K562 (cell line): ENCODE data around the gene SRGAP3. TPM values are rescaled to one million over a fixed set of nuclear protein-coding genes. Genes with fewer than 3 reads are reported as not detected.

Experiments used
- ATAC-seq: fragments of 200-7000 bp; cut with Tn5 transposase; 3 replicates; pipeline ENCODE4 v1.9.1; 2020; ENCODE audit warnings: moderate library complexity
- BruUV-seq: library from RNA; stranded (reverse); fragments of 400-500 nt; replicated peaks from 2 replicates; lab custom pipeline; 2021; lab: Mats Ljungman, UMichigan
- CTCF ChIA-PET: fragments of 300-600 bp; formaldehyde crosslinking; extraction: SDS; loops from one replicate; lab custom pipeline; 2021; ENCODE audit warnings: low intra/inter-chr PET ratio; lab: Yijun Ruan, JAX
- POLR2A ChIA-PET: fragments of 300-600, 350-650 bp; sonication (Branson Sonifier 250); formaldehyde crosslinking; extraction: SDS; loops from one replicate; lab custom pipeline; 2021; ENCODE audit warnings: antibody characterized with exemption, inconsistent platforms; lab: Yijun Ruan, JAX
- DNase-seq, 4 experiments: peaks; one replicate each; pipeline versions ENCODE4 v3.0.0 to v3.0.0-alpha.2; 2011 to 2018; ENCODE audit warnings: low spot score in 3 of 4, mixed read lengths in 3 of 4; ENCODE audit errors: extremely low read depth in 1 of 4
- FAIRE-seq: peaks from 2 replicates; lab custom pipeline; 2011; peaks lifted over from hg19 to GRCh38; lab: Jason Lieb, UNC
- H2AFZ ChIP-seq: 2 replicates; pipeline ENCODE4 v1.6.0; 2011; ENCODE audit warnings: low read depth, low read length, control low read depth, inconsistent platforms
- H3K27ac ChIP-seq: fragments of 200-600 bp; 3 replicates; pipeline ENCODE4 v1.8.0; 2011; ENCODE audit warnings: low read depth, mild to moderate bottlenecking, control low read depth, inconsistent platforms, low read length, moderate library complexity, mixed read lengths; ENCODE audit errors: extremely low read depth
- H3K27me3 ChIP-seq, 2 experiments: fragments of 300-600 bp in 1 of 2; 2 replicates in 1 of 2; 3 replicates in 1 of 2; pipeline versions ENCODE4 v1.6.0 to v1.8.0; 2011; ENCODE audit warnings: inconsistent platforms in 2 of 2, low read length in 2 of 2, mild to moderate bottlenecking in 1 of 2, mixed read lengths in 1 of 2, moderate library complexity in 1 of 2; ENCODE audit not compliant: control insufficient read depth in 2 of 2, insufficient read depth in 2 of 2
- H3K36me3 ChIP-seq: fragments of 300-600 bp; 3 replicates; pipeline ENCODE4 v1.8.0; 2011; ENCODE audit warnings: mild to moderate bottlenecking, low read length, inconsistent platforms; ENCODE audit not compliant: control insufficient read depth, insufficient read depth
- H3K4me1 ChIP-seq, 2 experiments: fragments of 200-600 bp in 1 of 2; replicated peaks in 1 of 2; 2 replicates in 1 of 2; 3 replicates in 1 of 2; pipeline versions ENCODE4 v1.5.1 to v1.8.0; 2011; ENCODE audit warnings: inconsistent platforms in 2 of 2, low read length in 2 of 2, mild to moderate bottlenecking in 1 of 2, mixed read lengths in 1 of 2, moderate library complexity in 1 of 2; ENCODE audit not compliant: control insufficient read depth in 2 of 2, insufficient read depth in 2 of 2
- H3K4me2 ChIP-seq: 2 replicates; pipeline ENCODE4 v1.6.1; 2011; ENCODE audit warnings: low read length, control low read depth, inconsistent platforms, mixed read lengths; ENCODE audit not compliant: insufficient read depth
- H3K4me3 ChIP-seq: fragments of 200-600 bp; sonication (generic), shearing (Covaris generic); 2 replicates; pipeline ENCODE4 v1.5.1; 2016; ENCODE audit warnings: control low read depth, inconsistent platforms
- H3K79me2 ChIP-seq: fragments of 200-600 bp; 3 replicates; pipeline ENCODE4 v1.8.0; 2011; ENCODE audit warnings: low read length, inconsistent platforms; ENCODE audit not compliant: control insufficient read depth, insufficient read depth
- H3K9ac ChIP-seq, 2 experiments: 2 replicates each; pipeline versions ENCODE4 v1.6.0 to v1.6.1; 2011; ENCODE audit warnings: low read depth in 2 of 2, low read length in 2 of 2, control low read depth in 1 of 2, inconsistent platforms in 1 of 2, mild to moderate bottlenecking in 1 of 2, mixed read lengths in 1 of 2; ENCODE audit not compliant: insufficient read depth in 1 of 2
- H3K9me1 ChIP-seq: one replicate; pipeline ENCODE4 v1.6.0; 2011; ENCODE audit warnings: inconsistent platforms, mild to moderate bottlenecking, low read length, moderate library complexity; ENCODE audit not compliant: control insufficient read depth, insufficient read depth
- H3K9me3 ChIP-seq: replicated peaks from 2 replicates; pipeline ENCODE4 v1.5.1; 2011; ENCODE audit warnings: low read depth, low read length, inconsistent platforms; ENCODE audit not compliant: control insufficient read depth, insufficient read depth
- H4K20me1 ChIP-seq: replicated peaks from 2 replicates; pipeline ENCODE4 v1.6.1; 2011; ENCODE audit warnings: low read length, inconsistent platforms, mixed read lengths; ENCODE audit not compliant: control insufficient read depth, insufficient read depth
- SMC3 ChIP-seq: conservative IDR thresholded peaks from 2 replicates; pipeline ENCODE4 v1.6.1; 2011; ENCODE audit warnings: low read depth, low read length, improper control_type of control experiment; ENCODE audit not compliant: insufficient read depth
- ZBTB7A ChIP-seq: IDR thresholded peaks from 2 replicates; pipeline ENCODE4 v1.6.1; 2011; ENCODE audit warnings: low read depth, mild to moderate bottlenecking, low read length, moderate library complexity, borderline replicate concordance; ENCODE audit not compliant: control insufficient read depth
- WGBS: fragments of 100-300 bp; shearing (Covaris generic); methylation state at CpG from one replicate; pipeline ENCODE4 v1.1.6; 2016; ENCODE audit warnings: low coverage, mixed read lengths; ENCODE audit not compliant: insufficient coverage; ENCODE audit errors: missing lambda C conversion rate; 5-methylcytosine and 5-hydroxymethylcytosine counted together
- in situ Hi-C: fragments of 300-500 bp; cut with MboI; formaldehyde crosslinking; loops from 4 replicates; pipeline ENCODE4 v1.15.0; 2018; ENCODE audit warnings: inconsistent platforms, mixed read lengths
- intact Hi-C: fragments of 100-400 bp; cut with micrococcal nuclease; formaldehyde crosslinking; loops from 2 replicates; pipeline ENCODE4 v1.14.2; 2022
- polyA plus RNA-seq, 8 experiments: library from polyadenylated mRNA; depleted of rRNA in 4 of 8; stranded (reverse) in 5 of 8; unstranded in 3 of 8; fragments of >200 nt; fragmentation: Nextera tagmentation in 2 of 8; fragmentation: Illumina TruSeq in 1 of 8; extraction: Ambion mirVana in 2 of 8; extraction: Trizol in 1 of 8; gene quantifications; 2 replicates each; pipeline versions ENCODE4 v1.2.1 to v1.2.3, GENCODE V29; 2011 to 2014; ENCODE audit warnings: inconsistent platforms in 1 of 8, missing spikeins in 1 of 8
- total RNA-seq, 7 experiments: library from RNA; depleted of rRNA in 6 of 7; stranded (reverse); fragments of >200 nt in 6 of 7; fragmentation: Illumina TruSeq in 2 of 7; extraction: Trizol in 2 of 7; gene quantifications; 2 replicates each; pipeline versions ENCODE4 v1.2.1 to v1.2.3, GENCODE V29; 2011 to 2021; ENCODE audit warnings: low replicate concordance in 1 of 7
- TF ChIP-seq, protein P1 (sequence below), 3 experiments: IDR thresholded peaks in 2 of 3; conservative IDR thresholded peaks in 1 of 3; 2 replicates each; pipeline ENCODE4 v1.5.1; 2011 to 2012; ENCODE audit warnings: low read length in 3 of 3, mild to moderate bottlenecking in 3 of 3, control low read depth in 2 of 3, improper control_type of control experiment in 1 of 3, inconsistent platforms in 1 of 3, low read depth in 1 of 3, mixed read lengths in 1 of 3, moderate library complexity in 1 of 3; ENCODE audit not compliant: insufficient read depth in 2 of 3
- TF ChIP-seq, protein P2 (sequence below), 2 experiments: IDR thresholded peaks; 2 replicates each; pipeline ENCODE4 v1.6.1; 2011; ENCODE audit warnings: borderline replicate concordance in 1 of 2, control low read depth in 1 of 2, low read depth in 1 of 2, low read length in 1 of 2, mild to moderate bottlenecking in 1 of 2, mixed read lengths in 1 of 2, moderate library complexity in 1 of 2; ENCODE audit not compliant: insufficient read depth in 1 of 2, insufficient read length in 1 of 2, poor library complexity in 1 of 2, severe bottlenecking in 1 of 2; ENCODE audit errors: extremely low read depth in 1 of 2
- TF ChIP-seq, protein P3 (sequence below): sonication (generic); formaldehyde crosslinking; IDR thresholded peaks from 2 replicates; pipeline ENCODE4 v1.8.0; 2023; ENCODE audit warnings: mild to moderate bottlenecking, missing genetic modification reagents

The SRGAP3 gene
- total and polyA plus RNA-seq, 9 of the 15 experiments (the other 6 are each of a cell fraction or from before 2014, with no cell fraction given): 0.11 to 0.85 (median 0.35) TPM; not detected in 2

GRCh38 chr3:9111417-9111816 lies 138.0 kb downstream of the SRGAP3 start:
- H2AFZ ChIP-seq: no peak overlapping the region
- ATAC-seq: peak; percentile 82
- in situ Hi-C loops (no loop called here), intact Hi-C loops (no loop called here)
- no peaks in the 10 kb centered on the region for H3K4me1 ChIP-seq
- WGBS: 5% methylated on average over 7 of the region's 7 CpGs
- CTCF ChIA-PET: no interaction called here
- no peak overlapping the region for H3K4me2 ChIP-seq
- no peak overlapping the region; a peak in 1 of 4 replicates for H3K9ac ChIP-seq
- FAIRE-seq: no peak
- H3K9me1 ChIP-seq: no peaks in the 10 kb centered on the region
- no TSS peak for BruUV-seq
- POLR2A ChIA-PET: interaction anchor here (1.2 to 2.1 kb wide), 2 partner anchors 9 to 14 kb away, joined by 3 to 7 read pairs; no protein-coding TSS in a partner anchor
- peaks cover 4% of the 10 kb centered on the region; the same call in 1 of the 2 replicates for H4K20me1 ChIP-seq
- H3K9me3 ChIP-seq: no peaks in the 10 kb centered on the region
- H3K27me3 ChIP-seq: peaks cover 9 to 52% of the 10 kb centered on the region in 2 experiments; a peak in 4 of 5 replicates
- no peaks in the 10 kb centered on the region for H3K36me3 ChIP-seq
- TF ChIP-seq, protein P1, sequence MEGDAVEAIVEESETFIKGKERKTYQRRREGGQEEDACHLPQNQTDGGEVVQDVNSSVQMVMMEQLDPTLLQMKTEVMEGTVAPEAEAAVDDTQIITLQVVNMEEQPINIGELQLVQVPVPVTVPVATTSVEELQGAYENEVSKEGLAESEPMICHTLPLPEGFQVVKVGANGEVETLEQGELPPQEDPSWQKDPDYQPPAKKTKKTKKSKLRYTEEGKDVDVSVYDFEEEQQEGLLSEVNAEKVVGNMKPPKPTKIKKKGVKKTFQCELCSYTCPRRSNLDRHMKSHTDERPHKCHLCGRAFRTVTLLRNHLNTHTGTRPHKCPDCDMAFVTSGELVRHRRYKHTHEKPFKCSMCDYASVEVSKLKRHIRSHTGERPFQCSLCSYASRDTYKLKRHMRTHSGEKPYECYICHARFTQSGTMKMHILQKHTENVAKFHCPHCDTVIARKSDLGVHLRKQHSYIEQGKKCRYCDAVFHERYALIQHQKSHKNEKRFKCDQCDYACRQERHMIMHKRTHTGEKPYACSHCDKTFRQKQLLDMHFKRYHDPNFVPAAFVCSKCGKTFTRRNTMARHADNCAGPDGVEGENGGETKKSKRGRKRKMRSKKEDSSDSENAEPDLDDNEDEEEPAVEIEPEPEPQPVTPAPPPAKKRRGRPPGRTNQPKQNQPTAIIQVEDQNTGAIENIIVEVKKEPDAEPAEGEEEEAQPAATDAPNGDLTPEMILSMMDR (IDR thresholded peaks at IDR 0.05 in 2 of 3, conservative IDR thresholded peaks at IDR 0.05 in 1 of 3; ENCODE audit: insufficient read depth in 2 of 3, low read depth in 1 of 3, low read length in 3 of 3): peak; percentile 33 to 52 (median 41); a peak in 5 of 6 replicates
- TF ChIP-seq ZBTB7A: peak; percentile 50; the same call in 1 of the 2 replicates
- 0 out of 2 replicates have a peak, but pooled peaks have one; percentile 21 for TF ChIP-seq SMC3
- TF ChIP-seq, protein P2, sequence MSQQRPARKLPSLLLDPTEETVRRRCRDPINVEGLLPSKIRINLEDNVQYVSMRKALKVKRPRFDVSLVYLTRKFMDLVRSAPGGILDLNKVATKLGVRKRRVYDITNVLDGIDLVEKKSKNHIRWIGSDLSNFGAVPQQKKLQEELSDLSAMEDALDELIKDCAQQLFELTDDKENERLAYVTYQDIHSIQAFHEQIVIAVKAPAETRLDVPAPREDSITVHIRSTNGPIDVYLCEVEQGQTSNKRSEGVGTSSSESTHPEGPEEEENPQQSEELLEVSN (IDR thresholded peaks at IDR 0.05; ENCODE audit: borderline replicate concordance in 1 of 2, extremely low read depth in 1 of 2, insufficient read depth in 1 of 2, insufficient read length in 1 of 2, low read depth in 1 of 2, low read length in 1 of 2, poor library complexity in 1 of 2, severe bottlenecking in 1 of 2): peak in 1 of 2 experiments; percentile 29
- TF ChIP-seq, protein P3, sequence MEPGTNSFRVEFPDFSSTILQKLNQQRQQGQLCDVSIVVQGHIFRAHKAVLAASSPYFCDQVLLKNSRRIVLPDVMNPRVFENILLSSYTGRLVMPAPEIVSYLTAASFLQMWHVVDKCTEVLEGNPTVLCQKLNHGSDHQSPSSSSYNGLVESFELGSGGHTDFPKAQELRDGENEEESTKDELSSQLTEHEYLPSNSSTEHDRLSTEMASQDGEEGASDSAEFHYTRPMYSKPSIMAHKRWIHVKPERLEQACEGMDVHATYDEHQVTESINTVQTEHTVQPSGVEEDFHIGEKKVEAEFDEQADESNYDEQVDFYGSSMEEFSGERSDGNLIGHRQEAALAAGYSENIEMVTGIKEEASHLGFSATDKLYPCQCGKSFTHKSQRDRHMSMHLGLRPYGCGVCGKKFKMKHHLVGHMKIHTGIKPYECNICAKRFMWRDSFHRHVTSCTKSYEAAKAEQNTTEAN: no peak
- no peaks in the 10 kb centered on the region for H3K79me2 ChIP-seq
- no peak overlapping the region for H3K27ac ChIP-seq
- DNase-seq: peak; percentile 24 to 68 (median 58)
- H3K4me3 ChIP-seq: no peak overlapping the region
